Astrocyte (in vitro differentiated cells and primary cell): Measurements from ENCODE around the gene NSMCE1.

Experiments
- CTCF ChIP-seq: IDR thresholded peaks from 2 replicates; pipeline ENCODE4 v1.5.1; 2011; ENCODE audit warnings: low read depth, mild to moderate bottlenecking, inconsistent platforms, low read length, moderate library complexity; ENCODE audit not compliant: insufficient read depth
- EZH2 ChIP-seq: IDR thresholded peaks from 2 replicates; pipeline ENCODE4 v1.6.1; 2012; ENCODE audit warnings: mild to moderate bottlenecking, low read length, inconsistent platforms; ENCODE audit not compliant: insufficient read depth

- TF ChIP-seq CTCF (no peak), EZH2 (no peak)
Measured at GRCh38 chr16:27234603-27235002, 34.0 kb downstream of the NSMCE1 start.
